ACHN (cell line): ENCODE measurements around the gene SIRT7.

Experiments
- DNase-seq: peaks from one replicate; pipeline ENCODE4 v3.0.0-alpha.2; 2015
- in situ Hi-C: cut with HindIII; loops from 2 replicates; pipeline ENCODE4 v1.10.0; 2017; ENCODE audit warnings: low sequenced_read_pairs, low pct_ligation_motif_present, low pct_unique_long_range_greater_than_20kb

The SIRT7 gene

GRCh38 chr17:81877569-81877968 is 40.4 kb downstream of the SIRT7 start:
- no peak for DNase-seq
- in situ Hi-C loops = no loop called here

DNA sequence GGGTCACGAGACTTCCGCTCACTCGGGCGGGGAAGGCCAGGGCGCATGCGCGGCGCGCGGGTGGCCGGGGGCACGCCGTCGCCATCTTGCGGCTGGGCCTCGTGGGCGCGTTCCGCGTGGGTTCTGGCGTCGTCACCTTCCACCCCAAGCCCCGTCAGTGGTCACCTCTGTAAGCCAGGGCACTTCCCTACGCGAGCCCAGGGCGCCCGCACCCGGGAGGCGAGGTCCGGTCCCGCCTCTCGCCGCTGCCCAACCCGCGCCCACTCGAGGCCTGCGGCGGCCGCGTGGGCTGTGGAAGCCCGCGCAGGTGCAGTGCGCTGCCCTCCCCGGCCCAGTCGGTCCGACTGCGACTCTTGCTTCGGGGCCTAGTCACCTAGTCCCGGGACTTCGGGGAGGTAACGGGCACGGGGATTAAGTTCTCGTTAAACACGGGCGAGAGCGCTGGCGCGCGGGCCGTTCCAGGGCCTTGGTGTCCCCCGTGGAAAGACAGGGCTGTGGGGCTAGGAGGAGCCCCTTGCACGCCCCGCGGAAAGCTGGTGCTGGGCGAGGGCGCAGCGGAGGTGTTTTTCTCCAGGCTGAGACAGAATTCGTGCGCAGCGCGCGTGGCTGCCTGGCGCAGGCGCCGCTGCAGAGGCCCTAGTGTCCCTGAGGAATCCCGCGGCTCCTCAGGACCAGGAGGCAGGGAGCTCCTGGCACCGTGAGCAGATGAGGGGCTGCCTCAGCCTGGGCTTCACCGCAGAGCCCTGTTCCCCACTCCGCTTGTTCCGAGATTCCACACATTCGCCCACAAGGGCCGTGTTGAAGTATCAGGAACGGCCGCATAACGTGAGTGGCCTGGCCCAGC is 46.4 kb downstream of the SIRT7 start:
- DNase-seq = peak; percentile 90
- in situ Hi-C loops = no loop called here

- DNase-seq = no peak
- in situ Hi-C loops = no loop called here
Measured at GRCh38 chr17:81870981-81871386, 47.0 kb downstream of the SIRT7 start, which contains the start of gene ARHGDIA. ARHGDIA (minus strand) TSS chr17:81871337; CDS start chr17:81869930, 1,407 bp downstream.

GRCh38 chr17:81870131-81870980 is 47.6 kb downstream of the SIRT7 start:
- in situ Hi-C loops = no loop called here
- peak; percentile 51 for DNase-seq

DNA sequence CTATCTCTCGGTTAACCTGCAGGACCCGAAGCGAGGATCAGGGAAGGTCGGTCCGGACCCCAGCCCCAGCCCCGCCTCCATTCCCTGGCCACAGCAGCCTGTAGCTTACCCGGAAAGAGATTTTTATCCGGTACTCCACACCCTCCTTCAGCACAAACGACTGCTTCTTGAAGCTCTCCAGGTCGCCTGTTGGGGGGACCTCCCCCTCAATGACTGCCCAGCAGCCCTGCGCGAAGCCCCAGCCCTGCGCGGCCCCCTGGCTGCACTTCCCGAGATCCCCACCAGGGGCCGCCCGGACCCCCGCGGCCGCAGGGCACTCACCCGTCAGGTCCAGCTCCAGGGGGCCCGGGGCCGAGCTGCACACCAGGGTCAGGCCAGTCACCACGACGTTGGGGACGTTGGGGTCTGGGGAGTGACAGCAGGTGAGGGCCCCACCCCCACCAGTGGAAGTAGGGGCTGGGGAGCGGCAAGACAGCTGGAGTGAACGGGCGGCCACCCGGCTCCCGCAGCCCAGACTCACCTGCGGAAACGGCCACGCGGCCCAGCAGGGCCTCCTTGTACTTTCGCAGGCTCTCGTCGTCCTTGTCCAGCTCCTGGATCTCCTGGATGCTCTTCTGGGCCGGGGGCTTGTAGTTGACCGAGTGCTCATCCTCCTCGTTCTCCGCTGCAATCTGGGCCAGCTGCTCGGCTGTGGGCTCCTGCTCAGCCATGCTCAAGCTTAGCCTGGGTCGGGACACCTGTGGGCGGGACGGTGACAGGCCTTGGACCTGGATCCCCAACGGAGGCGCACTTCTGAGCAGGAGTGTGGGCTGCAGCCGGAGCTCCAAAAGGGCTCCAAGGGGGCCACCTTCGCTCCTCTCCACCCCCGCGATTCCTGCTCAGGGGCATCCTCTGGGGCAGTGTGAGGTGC is 48.5 kb downstream of the SIRT7 start:
- no peak for DNase-seq
- in situ Hi-C loops = no loop called here

- in situ Hi-C loops = no loop called here
- peak; percentile 51 for DNase-seq
Measured at GRCh38 chr17:81868674-81869220, 49.2 kb downstream of the SIRT7 start.

DNA sequence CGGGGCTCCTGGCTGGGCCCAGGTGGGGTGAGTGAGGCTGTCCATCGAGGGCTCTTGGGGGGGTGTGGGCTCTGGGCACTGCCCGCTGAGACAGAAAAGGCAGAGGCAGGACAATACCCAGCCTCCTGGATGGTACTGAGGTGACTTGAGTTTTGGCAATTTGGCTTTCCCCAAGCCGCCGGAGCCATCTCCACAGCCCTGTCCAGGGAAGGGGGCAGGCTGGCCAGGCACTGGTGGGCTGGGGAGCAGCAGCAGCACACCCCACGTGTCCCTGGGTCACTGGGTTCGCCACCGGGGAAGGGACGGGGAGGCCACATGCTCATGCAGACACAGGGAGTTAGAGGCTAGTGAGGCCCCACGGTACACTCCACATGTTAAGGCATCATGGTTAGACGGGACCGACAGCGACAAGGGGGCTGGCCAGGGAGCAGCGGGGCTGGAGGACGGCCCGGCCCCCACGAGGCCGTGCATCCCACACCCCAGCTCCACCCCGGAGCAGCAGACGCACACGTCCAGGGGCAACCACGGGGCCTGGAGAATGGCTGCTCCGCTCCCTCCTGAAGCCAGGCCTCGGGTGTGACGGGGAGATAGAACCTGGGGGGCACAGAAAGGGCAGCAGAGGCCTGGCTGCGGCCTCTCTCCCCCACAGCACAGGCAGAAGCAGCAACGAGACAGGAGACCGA is 49.8 kb downstream of the SIRT7 start:
- in situ Hi-C loops = no loop called here
- DNase-seq = no peak

DNA sequence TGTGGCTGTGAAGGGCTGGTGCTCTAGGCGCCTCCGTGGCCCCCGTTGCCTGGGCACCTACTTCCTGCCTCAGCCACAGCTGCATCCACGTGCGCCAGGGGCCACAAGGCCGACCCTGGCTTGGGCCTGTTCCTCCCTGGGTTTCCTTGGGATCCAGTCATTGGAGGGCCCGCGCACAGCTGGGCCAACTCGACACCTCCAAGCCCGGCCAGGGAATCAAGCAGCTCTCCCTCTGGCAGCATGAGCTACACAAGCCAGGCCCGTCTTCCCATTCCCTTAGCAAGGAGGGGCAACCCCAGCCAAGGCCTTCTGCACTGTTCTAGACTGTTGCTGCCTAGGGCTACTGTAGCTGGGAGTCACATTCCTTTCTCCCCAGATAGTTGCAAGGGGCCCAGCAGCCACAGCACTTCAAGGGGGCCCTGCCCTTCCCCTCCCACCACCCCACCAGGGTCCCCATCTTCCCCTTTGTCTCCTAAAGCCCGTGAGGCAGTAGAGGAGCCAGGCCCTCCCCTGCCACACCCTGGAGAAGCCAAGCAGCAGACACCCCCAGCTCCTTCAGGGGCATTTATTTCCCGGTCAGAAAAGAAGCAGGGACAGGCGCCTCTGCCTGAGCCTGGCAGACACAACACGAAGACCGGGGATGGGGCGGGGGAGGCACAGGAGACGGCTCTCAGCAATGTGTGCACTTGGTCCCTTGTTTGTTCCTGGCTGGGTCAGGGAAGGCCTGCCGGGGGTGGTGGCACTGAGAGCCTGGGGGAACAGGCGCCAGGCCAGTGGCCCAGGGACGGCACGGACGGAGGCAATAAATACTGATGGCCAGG is 50.6 kb downstream of the SIRT7 start:
- in situ Hi-C loops = no loop called here
- no peak for DNase-seq

DNA sequence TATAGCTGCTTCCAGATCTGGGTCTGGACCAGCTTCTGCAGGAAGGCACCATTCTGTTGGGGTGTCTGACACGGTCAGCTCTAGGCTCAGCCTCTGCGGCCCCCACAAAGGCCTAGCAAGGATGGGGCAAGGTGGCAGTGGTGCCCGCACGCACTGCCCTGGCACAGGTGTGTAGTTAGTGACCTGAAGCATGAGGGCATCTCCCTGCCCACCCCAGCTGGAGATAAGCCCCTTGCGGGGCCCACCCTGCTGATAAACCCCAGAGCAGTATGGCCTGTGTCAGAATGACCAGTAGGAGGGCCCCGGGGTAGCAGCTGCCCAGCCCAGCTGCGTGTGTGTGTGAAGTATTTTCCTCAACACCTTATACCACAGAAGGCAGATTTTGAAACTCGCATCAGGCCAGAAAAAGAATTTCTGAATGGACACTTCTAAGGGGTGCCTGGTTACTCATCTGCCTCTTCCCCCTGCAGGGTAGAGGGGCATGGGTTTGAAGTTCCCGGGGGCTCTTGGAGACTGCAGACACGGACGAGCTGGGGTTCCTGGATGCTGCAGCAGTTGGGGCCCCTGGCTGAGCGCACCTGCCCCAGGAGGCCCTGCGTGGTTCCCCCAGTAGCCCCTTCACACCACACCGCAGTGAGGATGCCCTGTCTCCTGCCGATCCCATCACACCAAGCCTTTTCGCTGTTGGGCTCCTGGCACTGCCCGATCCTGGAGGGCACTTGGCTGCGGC is 51.4 kb downstream of the SIRT7 start:
- in situ Hi-C loops = no loop called here
- DNase-seq = no peak

DNA sequence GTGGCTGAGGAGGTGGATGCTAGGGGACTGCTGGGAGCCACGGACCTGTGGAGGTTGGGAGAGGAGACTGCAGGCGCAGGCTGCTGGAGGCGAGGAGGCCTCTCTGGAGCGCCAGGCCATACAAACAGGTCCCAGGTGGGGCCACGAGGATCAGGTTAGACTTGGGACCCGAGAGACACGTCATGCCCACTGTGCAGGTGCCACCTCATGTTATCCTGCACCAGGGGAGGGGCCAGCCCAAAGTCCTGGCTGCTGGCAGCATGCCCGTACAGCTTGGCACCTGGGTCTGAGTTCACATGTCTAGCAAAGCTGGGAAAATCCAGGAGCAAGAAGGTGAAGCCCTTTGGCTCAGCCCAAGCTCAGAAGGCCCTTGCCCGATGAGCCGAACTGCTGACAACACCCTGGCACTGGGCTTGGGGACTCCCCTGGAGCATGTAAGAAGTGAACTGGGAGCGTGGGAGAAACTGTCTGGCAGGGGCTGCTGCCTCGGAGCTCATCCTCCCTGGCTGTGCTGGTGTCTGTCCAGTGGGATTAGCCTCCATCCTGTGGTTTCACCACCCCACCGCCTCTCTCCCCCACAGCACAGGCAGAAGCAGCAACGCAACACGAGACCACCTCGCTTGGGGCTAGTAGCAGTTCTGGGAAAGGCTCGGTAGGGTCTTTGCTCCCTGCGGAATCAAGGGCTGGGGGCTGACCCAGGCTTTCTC is 52.1 kb downstream of the SIRT7 start:
- in situ Hi-C loops = no loop called here
- DNase-seq = no peak

- in situ Hi-C loops = no loop called here
- DNase-seq = no peak
Measured at GRCh38 chr17:81865358-81865732, 52.6 kb downstream of the SIRT7 start.

DNA sequence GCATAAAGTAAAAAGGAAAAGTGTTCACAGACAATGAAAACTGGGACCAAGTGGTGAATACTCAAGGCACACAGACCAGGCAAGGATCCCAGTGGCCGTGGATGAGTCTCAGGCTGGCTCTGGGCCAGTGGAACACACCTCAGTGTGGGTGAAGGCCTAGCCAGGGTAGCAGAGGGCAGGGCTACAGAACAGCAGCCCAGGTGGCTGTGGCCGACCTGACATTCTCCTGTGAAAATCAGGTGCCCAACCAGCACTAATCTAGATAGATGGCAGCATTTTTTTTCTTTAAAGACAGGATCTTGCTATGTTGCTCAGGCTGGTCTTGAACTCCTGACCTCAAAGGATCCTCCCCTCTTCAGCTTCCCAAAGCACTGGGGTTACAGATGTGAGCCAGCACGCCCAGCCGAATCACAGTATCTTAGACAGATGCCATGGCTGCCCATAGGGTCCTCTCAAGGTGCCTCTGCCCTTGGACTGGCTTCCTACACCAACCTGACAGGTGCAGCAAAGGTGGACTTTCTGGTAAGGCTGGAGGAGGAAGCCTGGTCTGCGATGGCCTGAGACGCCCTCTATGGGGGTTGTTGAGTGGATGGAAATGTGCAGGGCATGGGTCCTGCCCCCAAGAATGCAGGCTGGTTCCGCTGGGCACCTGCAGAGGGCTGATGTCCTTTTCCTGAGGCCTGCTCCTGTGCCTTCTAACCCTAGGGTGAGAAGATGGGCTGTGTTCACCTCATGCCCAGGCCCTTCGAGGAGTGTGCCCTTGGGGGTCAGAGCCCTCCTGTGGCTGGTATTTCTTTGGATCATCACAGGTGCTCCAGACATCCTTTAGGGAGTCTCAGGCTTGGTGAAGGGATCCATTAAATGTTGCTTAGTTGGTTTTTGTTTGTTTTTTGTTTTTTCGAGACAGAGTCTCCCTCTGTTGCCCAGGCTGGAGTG is 53.9 kb downstream of the SIRT7 start:
- in situ Hi-C loops = no loop called here

DNA sequence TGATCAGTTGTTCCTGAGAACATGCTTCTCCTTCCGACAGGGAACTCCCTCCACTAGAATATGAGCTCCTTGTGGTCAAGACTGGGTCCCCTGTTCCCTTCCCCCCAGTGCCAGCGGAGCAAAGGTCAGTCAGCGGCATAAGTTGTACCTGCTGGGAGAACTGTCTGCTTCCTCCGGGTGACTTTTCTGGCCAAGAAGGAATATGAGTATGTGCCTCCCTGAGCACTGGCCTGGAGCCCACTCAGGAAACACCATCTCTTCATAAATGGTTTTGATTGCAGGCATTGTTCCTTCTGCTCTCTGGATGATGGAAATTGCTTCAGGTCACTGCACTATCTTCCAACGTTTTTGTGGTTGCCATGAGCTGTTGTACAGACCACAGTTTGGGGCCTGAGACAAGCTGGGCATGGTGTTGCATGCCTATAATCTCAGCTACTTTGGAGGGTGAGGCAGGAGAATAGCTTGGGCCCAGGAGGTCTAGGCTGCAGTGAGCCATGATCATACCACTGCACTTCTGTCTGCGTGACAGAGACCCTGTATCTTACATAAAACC is 54.8 kb downstream of the SIRT7 start:
- in situ Hi-C loops = no loop called here
- DNase-seq = no peak

More for the DNA sequence above, 53.9 kb downstream of the SIRT7 start:
- no peak for DNase-seq
